GM18511 (cell line): ENCODE measurements around the gene CD52.
A peak's percentile ranks its signal among the peaks of the same experiment; 100 is the strongest.
"Not testable (repeated sequence)": the region's sequence is repeated elsewhere in the genome, so short reads cannot be mapped to it uniquely, and the experiment has no call there.

ENCODE experiments used
- ATAC-seq: cut with Tn5 transposase; IDR thresholded peaks from one replicate; pipeline ENCODE4 v1.9.1; 2021; ENCODE audit warnings: mild to moderate bottlenecking, moderate library complexity; ENCODE audit not compliant: unreplicated experiment

The CD52 gene

DNA sequence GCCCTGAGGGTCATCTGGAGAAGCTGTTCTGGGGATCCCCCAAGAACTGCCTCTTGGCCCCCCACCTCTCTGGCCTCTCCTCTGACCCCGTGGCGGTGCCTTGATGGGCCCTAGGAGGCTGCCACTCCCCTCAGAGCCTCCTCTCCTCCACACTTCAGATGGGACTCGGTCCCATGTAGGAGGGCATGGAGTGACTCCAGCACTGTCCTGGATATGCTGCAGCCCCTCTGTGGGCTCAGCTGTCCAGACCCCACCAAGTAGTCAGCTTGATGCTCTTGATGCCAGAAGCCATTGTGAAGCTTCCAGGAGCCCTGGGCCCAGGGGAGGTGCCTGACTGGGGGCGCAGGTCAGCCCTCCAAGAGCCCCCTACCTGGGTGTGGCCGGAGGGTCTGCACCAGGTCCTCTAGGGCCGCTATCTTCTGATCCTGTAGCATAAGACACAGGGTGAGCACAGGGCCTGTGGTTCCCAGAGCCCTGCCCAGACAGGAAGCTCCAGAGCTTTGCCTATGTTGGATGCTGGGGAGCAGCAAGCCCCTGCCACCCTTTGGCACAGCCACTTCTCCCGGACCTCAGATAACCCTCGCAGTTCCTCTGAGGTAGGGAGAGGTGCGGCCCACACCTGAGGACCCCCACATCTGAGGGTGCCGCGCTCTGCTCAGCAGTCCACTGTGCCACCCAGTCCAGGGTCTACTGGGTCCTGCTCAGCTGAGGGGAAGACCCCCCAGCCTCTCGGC is 20.5 kb upstream of the CD52 start:
- no peak for ATAC-seq

GRCh38 chr1:26297791-26298124 is 20.0 kb upstream of the CD52 start:
- ATAC-seq: no peak

DNA sequence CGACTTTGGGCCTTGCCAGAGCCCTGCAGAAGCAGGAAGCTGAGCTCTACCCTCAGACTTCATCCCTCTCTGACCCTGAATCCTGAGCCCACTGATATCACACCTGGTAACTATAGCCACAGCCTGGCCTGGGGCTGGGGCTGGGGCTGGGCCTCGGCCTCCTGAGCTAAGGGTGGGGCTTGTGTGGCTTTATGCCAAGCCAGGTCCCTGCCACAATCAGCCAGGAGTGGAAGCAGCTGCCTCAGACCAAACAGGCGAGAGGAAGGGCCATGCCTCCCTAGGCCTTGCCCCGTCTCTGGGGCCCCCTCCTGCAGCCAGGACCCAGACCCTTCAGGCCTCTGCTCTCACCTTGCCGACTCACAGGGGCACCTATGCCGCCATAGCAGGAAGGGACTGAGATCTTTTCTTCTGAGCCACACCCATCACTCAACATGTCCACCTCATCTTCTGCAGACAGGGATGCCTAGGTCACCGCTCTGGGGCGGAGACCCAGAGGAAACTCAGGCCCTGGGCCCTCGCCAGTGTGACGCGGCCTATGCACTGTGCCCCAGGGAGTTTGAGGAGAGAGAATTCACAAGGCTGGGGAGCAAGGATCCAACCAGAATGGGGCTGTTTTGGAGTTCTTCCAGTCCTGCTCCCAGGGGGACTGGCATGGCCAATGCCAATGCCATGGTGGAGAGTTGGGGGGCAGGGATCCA is 17.0 kb upstream of the CD52 start:
- ATAC-seq: no peak

GRCh38 chr1:26302733-26303405 is 14.9 kb upstream of the CD52 start:
- no peak for ATAC-seq

DNA sequence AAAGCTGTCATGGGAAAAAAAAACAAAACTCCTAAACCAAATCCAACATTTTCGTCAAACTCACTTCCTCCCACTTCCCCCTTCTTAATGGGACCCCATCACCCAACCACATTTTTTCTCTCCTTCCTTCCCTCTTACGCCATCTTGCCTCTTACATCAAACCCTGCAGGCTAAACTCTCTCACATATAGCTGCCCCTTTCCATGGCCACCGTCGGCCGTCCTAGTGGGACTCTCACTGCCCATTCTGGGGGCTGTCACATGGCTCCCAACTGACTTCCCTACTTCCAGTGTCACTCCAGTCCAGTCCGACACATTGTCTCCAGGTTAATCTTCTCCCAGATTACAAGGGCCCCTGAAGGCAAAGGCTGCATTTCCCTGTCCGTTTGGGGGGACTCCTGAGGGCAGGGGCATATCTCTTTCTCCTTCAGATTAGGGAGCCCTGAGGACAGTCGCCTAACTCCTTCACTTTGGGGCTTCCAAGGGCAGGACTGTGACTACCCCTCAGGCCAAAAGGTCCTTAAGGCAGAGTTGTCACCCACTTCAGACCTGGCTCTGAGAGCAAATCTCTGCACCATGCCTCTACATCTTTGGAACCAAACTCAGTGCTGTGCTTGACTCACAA is 12.0 kb upstream of the CD52 start:
- ATAC-seq: peak; percentile 11

GRCh38 chr1:26306290-26307229 is 11.2 kb upstream of the CD52 start, which contains the start of gene UBXN11:
UBXN11 (minus strand) TSS chr1:26306636; CDS start chr1:26302883, 3,753 bp downstream.
- ATAC-seq: peak; percentile 99

- ATAC-seq: no peak
Observed at GRCh38 chr1:26307363-26307781, 10.4 kb upstream of the CD52 start.

DNA sequence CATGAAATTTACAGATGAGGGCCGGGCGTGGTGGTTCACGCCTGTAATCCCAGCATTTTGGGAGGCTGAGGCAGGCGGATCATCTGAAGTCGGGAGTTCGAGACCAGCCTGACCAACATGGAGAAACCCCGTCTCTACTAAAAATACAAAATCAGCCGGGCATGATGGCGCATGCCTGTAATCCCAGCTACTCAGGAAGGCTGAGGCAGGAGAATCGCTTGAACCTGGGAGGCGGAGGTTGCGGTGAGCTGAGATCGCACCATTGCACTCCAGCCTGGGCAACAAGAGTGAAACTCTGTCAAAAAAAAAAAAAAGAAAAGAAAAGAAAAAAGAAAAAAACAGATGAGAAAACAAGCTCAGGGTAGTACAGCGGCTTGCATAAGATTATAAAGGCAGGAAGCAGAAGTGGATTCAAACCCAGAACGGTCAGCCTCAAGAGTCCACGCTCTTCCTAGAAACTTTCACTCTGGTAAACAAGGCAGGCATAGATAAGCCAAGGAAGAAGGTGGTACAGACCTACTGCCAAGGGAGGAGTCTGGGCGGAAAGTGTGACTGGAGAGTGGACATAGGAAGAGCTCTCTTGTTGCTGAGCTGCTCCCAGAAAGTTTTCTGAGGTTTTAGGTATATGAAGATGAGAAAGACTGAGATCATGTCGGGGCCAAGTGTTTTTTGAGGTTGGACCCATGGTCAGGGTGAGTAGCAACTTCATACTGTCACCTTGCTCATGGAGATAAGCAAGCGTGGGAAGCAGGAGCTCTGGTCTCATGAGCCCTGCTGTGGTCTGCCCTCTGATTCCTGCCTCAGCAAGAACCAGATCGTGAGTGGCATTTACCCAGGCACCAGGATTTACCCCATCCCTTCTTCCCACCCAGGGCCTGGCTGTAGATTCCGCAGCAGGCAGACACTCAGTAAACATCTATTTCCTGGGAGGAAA is 9.5 kb upstream of the CD52 start:
- not testable (repeated sequence) for ATAC-seq

DNA sequence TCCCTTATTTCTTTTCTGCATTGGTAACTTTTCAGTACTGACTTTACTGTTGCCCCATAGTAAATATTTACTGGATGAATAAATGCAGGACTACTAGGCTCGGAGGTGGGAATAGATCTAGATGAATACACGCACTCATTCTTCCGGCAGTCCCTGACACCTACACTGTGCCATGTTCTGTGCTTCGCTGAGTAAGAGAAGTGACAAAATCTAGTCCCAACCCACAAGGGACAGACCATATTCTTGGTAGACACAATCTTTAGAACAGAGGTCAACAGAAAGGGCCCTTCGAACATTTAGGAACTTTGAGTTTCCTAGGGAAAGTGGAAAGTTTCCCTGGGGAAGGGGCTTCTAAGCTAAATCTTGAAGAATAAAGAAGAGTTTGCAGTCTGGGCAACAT is 3.3 kb upstream of the CD52 start:
- no peak for ATAC-seq

GRCh38 chr1:26315874-26316850 is 1.6 kb upstream of the CD52 start:
- no peak for ATAC-seq

GRCh38 chr1:26317146-26317545 is 612 bp upstream of the CD52 start:
- no peak for ATAC-seq

- peak; percentile 31 for ATAC-seq
Observed at GRCh38 chr1:26318338-26319064, 743 bp downstream of the CD52 start.

GRCh38 chr1:26320896-26321295 is 3.1 kb downstream of the CD52 start:
- no peak for ATAC-seq

GRCh38 chr1:26321315-26322041 is 3.7 kb downstream of the CD52 start:
- no peak for ATAC-seq

- ATAC-seq: no peak
Observed at GRCh38 chr1:26322042-26322331, 4.2 kb downstream of the CD52 start.

GRCh38 chr1:26323382-26323781 is 5.6 kb downstream of the CD52 start:
- no peak for ATAC-seq

DNA sequence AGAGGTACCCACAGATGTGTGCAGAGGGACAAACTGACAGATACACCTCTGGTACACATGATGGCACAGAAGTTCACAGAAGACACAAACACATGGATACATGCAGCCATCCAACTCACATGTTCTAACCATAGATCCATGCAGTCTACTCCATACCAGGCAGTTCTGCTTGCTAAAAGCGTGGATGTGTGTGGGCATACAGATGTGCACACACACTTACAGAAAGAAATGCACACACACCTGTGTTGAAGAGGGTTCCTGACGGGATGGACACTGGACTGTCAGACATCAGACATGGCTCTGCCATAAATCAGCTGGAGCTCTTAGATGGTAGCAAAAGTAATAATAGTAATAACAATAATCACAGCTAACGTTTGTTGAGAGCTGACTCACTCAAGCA is 6.8 kb downstream of the CD52 start:
- no peak for ATAC-seq
